GM19351 (cell line): ENCODE results near the gene ASB2.

Source experiments
- ATAC-seq: cut with Tn5 transposase; IDR thresholded peaks from one replicate; pipeline ENCODE4 v1.9.1; 2021; ENCODE audit warnings: mild to moderate bottlenecking, moderate library complexity; ENCODE audit not compliant: unreplicated experiment

Gene ASB2

DNA sequence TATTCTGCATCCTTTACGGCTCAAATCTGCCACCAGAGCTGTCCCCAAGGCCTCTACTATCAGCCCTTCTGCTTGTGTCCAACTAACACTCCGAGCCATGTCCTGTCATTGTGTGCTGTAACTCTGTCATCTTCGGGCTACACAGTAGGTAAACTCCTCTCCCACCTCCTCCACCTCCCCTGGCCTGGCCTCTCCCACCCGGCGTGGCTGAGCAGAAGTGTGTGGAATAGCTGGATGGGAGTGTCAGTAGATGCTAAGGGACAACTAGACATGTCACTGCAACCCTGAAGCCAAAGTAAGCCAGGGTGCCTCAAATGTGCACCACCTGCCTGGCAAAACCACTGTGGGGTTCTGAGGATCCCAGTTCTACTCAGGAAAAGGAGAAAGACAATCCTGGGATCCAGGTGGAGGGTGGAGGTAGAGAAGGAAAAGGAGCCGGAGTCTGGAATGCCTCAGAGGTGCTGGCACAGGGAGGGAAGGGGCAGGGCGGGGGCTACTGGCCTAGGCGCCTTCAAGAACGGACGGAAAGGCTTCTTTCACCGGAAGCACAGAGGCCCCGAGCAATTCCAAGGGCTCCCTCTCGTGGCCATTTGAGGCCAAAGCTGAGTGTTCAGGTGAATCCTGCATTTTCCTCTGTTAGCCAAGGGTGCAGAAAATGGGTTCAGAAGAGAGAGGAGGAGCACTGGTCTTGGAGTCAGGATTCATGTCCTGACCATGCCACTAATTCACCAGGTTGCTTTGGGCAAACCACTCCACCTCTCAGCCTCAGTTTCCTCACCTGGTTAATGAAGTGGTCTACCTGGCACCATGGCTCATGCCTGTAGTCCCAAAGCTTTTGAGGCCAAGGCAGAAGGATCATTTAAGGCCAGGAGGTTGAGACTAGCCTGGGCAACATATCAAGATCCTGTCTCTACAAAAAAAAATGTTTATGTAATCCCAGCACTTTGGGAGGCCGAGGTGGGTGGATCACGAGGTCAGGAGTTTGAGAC, 69.7 kb downstream of the ASB2 start:
- ATAC-seq = peak; percentile 96

DNA sequence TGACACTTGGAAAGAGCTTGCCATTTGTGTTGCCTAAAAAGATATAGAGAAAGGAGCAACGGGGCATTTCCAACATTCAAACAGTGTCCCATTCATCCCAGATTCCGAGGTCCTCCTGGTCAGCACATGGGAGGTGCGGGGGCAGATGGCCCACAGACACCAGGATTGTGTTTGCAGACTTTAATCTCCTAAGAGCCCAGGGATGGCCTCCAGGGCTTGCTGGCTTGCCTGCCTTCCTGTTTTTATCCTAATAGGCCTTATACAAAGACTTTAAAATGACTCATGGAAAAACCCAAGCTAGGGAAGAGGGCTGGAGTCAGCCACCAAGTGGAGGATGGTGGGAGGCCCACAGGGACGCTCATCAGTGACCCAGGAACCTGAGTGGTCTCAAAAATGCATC, 70.7 kb downstream of the ASB2 start:
- no peak for ATAC-seq

DNA sequence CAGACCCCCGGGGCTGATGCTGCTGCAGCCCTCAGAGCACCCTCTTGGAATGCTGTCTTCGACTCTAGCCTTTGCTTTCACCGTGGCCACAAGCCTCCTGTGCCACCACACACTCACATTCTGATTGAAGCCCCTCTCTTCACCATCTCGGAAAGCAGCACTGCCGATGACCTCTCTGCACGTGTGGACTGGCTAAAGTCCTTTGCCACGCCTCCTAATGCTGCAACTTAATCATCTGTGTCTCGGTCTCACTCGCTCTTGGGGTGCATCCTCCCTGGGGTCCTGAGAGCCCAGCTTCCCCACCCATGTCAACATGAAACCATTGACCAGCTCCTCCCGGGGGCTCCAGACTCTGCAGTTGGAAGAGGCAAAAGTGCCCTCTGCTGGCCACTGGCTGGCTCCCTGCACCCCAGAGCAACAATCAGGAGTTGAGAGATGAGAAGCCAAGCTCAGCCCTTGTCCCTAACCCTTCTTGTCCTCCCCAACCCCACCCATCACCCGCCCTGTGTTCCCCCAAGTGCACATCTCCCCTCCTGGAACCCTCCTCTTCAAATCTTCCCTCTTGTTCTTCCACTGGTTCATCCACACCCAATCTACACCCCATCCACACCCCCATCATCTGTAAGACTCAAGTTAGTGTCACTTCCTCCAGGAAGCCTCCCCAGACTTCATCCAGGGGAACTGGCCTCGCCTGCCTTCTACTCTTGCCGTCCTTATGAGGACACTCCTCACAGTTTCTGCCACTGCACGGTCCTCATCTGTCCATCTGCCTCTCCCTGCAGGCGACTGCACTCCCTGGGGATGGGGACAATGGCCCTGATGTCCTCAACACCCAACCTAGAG, 72.8 kb downstream of the ASB2 start:
- ATAC-seq = no peak

DNA sequence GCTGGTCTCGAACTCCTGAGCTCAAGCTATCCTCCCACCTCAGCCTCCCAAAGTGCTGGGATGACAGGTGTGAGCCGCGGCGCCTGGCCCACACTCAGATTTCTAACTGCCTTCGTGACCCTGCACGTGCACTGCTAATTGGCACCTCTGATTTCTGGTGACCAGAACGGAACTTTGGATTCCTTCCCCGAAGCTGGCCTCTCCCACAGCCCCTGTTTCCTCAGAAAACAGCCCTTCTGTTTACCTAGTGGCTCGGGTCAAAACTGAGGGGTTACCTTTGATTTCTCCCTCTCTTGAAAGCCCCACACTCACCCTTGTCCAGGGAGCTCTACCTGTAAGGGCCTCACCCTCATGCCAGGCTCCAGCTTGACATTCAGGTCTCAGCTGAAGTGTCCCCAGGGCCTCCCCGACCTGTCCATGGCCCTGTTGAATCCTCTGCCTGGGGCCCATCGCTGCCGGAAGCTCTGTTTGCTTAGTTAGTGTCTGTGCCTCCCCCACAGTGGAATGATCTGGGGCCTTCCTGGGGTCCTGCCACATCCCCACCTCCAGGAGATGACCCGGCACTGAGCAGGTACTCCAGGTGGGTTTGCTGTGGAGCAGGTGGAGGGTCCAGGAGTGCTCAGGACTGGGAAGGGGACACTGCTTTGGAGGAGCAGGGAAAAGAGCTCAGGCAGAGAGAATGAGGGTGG, 73.6 kb downstream of the ASB2 start:
- ATAC-seq = no peak

DNA sequence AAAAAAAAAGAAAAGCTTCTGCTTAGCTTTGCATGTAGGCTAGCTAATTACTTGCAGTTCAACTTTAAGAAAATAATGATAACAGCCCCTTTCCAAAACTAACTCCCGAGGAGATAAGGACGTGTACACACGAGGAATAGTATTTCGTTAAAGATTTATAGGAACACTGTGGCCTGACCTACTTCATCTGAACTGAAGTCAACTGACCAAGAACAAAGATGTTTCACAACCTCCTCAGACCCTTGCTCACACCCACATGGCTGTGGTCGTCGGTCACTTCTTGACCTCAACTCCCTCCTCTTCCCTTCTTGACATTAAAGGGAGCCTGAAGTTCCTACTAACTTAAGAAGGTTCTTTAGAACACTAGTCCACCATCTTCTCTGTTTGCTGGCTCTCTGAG, 74.6 kb downstream of the ASB2 start:
- ATAC-seq = no peak

DNA sequence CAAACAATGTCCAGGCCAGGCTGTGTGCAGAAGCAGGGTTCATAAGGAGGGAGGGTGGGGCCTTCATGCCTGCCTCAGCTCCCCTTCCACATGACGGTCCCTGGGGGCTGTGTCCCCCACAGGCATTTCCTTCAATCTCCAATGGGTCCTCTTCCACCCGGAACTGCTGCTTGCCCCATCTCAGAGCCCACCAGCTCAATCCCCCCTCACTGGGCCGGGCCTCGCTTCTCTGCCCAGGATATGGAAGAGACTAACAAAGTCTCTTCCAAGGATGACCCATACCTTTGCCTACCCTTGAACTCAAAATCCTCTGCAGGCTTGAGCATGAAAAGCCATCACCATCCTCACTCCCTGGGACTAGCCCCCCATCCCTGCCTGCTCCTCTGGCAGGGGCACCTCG, 77.6 kb downstream of the ASB2 start:
- no peak for ATAC-seq

DNA sequence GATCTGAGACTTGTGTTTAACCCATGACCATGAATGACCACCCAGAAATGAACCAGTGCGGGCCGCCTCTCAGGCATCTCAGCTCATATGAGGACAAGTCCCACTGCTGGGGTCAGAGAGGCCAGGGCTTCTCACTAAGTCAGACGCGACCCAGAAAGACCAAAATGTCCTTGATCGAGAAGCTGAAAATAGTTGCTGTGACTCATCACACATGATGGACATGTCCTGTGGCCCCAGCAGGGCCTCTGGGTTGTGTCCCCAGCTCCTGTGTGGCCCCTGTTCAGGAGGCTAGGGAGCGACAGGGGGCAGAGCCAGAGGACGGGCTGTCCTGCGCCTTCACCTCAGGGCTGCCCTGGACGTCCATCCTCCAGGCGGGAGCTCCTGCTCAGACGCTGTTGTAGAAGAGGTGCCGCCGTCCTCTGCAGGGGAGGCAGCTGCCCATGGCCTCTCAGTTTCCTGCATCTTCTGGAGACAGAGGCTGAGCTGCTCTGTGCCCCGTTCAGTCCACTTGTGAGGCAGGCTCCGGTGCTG, 78.2 kb downstream of the ASB2 start:
- no peak for ATAC-seq

DNA sequence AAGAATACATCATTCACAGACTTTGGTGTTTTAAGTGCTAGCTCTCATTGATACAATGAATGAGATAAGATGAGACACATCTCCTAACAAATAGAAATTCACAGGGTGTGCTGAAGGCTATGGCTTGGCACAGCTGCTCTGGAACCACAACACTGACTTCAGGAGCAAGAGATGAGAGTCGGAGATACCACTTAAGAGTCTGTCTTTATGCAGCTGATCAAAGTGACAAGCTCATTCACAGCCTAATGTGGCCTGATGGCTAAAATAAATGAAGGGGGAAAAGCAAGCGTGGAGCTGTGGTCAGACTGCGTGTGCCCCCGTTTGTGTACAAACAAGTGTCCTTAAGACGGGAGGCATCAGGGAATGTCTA, 78.9 kb downstream of the ASB2 start:
- no peak for ATAC-seq

DNA sequence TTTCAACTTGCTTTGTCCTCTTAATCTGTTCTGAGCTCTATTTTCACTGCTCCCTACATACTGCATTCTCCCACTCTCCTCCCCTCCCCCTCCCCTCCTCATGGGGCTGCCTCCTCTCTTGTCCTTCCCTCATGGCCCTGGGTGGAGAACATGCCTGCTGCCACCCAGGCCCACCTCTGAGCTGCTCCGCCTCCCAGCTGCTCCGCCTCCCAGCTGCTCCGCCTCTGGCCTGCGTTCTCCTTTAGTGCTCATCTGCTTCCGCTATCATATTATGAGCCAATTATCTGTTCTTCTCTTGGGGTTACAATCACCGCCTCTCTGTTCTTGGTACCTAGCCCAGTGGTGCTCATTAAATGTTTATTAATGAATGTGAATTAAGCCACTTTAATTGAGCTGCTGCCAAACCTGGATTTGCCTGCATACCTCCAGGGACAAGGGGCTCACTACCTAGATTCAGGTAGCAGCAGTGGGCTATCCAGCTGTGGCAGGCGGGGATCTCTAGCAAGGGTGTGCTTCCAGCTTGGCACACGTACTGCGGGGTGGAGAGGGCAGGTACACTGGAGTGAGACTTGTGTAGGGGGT, 81.3 kb downstream of the ASB2 start:
- no peak for ATAC-seq

DNA sequence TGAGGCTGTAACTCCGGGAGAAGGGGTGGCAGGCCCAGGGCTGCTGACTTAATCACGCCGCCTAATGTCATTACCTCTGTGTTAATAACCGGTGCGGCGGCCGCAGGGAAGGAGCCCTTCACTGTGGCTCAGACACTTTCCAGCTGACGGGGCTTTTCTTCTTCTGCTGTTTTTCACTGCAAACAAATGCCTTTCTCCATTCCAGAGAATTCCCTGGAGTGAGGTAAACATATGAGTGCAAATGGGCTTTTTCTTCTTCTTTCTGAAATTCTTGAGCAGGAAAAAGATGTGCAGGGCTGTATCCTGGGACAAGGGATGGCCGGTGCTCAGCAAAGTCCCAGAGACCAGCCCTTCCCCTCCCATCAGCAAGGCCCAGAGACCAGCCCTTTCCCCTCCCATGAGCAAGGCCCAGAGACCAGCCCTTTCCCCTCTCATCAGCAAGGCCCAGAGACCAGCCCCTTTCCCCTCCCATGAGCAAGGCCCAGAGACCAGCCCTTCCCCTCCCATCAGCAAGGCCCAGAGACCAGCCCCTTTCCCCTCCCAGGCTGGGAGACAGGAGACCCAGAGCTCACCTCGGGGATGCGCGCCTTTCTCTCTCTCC, 82.6 kb downstream of the ASB2 start:
- ATAC-seq = no peak

DNA sequence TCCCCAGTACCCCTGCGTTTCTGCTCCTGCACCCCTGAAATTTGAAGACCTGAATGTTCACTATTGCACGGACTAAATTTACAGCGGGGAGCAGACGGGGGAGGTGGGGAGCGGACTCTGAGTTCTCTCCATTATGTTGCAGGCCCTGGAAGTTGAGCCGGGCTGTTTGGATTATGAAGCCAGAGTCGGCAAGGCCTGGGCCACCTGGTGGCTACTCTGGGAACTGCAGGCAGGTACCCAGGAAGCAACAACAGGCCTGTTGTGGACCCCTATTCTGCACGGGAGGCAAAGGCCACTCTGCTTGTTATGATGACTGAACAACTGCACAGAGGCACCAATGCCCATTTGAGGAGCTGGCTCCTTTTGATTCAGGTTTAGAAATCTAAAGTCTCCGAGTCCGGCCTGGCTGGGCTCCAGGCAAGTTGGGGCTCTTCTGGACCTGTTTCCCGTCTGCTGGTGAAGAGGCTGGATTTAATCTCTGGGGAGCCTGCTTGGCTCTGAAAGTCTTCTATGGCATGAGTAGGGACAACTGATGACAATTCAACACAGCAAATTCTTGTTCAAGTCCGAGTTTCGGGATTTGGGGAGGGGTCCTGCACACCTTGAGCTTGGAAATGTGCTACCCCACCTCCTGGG, 83.3 kb downstream of the ASB2 start:
- ATAC-seq = peak; percentile 56

DNA sequence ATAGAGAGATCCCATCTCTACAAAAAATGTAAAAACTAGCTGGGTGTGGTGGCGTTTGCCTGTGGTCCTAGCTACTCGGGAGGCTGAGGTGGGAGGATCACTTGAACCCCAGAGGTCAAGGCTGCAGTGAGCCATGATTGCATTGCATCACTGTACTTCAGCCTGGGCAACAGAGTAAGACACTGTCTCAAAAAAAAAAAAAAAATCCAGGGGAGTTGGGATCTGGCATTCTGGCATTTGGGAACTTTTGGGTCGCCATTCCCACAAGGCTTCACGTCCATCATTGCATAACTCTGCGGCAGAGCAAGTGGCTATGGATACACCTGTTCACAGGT, 83.9 kb downstream of the ASB2 start:
- no peak for ATAC-seq

DNA sequence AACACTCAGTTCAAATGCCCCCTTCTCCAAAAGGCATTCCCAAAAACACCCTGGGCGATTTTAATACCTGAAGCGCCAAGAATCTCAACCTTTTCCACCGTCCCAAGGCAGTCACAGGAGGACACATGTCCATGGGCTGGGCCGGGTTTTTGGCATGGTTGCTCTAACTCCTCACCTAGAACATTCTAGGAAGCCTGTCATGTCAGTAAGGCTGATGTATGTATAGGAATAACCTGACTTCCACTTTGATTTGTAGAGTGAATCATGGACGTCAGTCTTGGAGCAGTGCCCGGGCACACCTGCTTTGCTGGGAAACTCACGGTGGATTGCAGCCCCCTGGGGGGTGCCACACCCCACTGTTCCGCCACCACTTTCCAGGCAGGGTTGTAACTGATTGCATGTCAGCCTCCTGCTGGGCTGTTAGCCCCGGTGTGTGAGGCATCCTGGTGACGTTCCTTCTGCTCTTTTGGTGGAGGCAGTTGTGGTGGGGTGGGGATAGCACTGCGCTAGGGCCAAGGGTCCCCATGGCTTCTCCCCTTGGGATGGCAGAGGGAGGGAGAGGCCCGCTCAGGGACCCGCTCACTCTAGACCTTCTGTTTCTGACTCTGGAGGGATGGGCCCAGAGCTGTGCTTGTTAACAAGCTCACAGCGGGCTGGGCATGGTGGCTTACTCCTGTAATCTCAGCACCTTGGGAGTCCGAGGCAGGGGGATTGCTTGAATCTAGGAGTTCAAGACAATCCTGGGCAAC, 84.4 kb downstream of the ASB2 start:
- ATAC-seq = no peak

DNA sequence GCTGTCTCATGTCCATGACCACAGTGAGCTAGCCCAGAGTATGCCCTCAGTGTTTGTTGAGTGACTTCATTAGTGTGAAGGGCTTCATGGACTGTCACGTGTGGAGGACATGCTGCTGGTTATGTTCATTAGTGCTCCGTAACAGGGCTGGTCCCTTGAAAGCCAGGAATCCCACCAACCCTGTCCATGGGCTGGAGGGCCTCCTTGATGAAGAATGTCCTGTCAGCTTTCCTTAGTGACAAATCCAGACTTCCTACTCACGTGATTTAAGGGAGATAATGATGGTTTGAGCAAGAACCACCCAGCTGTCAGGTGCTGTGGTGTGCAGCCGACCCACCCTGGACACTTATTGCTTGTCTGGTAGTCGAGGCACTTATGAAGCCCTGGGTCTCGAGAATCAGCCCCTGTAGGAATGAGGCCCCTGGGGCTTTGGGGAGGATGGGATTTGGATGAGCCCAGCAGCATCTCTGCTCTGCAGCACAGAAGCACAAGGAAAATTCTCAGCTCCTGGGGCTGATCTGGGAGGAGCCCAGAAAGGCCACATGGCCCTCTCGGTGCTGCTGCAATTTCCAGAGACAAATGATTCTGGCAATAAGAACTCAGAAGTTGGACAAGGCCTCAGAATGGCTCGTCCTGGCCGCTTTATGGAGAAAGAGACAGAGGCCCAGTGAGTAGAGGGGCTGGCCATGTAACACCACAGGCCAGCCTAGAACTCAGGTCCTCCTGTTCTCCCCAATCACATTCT, 86.5 kb downstream of the ASB2 start:
- ATAC-seq = no peak

DNA sequence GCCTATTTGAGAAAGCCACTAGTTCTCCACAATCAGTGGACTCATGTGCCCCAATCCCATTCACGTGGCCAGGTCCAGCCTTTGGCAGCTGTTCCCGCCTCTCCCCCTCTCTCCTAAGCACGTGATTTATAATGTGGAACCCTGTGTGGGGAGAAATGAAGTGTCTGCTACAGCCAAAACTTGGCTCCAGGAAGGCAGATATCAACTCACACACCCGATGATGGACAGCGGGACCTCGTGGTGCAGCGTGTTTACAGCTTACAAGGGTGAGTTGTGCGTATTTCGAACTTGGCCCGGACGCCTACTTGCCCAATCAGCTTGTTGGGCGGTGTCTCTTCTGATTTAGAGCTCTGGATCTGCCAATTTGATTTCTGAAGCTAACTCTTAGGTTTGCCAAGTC, 87.4 kb downstream of the ASB2 start:
- ATAC-seq = no peak

DNA sequence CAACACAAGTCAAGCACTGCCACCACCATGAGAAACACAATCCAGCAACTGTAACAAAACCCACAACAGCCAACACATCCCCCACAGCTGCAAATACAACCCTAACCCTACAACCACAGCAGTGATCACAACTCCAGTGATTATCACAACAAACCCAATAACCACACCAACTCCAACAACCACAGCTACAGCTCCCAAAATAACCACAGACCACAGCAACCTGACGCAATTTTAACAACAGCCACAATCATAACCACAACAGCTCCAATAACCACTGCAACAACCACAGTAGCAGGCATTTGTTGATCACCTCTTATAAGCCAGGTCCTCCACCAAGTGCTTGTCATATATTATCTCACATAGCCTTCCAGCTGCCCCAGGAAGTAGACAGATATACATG, 91.4 kb downstream of the ASB2 start:
- no peak for ATAC-seq
